Activated CD4-positive, alpha-beta T cell treated with anti-CD3 and anti-CD28 coated beads, Interleukin-2, amount 50 U/mL, for 16 hours (primary cell): ENCODE measurements around the gene SPP1.
A peak's percentile ranks its signal among the peaks of the same experiment; 100 is the strongest.

Experiments
- DNase-seq: peaks from one replicate; pipeline ENCODE4 v3.0.0-alpha.2; 2020

SPP1 gene

DNA sequence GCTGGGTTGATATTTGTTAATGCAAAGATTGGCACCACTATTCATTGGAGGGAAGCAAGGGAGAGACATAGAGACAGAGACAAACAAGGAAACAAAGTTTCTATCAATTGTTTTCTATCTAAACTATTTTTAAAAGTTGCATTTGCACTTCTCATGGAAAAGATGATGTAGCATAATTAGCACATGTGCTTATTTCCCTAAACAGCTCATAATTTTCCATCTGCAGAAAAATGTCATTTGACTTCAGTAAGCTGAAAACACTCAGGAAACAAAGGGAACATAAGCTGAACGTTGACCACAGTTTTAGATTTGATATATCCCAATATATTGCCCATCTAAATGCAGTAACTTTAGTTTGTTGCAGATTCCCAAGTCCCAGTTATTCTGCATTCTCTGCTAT is 18.5 kb upstream of the SPP1 start:
- no peak for DNase-seq

DNA sequence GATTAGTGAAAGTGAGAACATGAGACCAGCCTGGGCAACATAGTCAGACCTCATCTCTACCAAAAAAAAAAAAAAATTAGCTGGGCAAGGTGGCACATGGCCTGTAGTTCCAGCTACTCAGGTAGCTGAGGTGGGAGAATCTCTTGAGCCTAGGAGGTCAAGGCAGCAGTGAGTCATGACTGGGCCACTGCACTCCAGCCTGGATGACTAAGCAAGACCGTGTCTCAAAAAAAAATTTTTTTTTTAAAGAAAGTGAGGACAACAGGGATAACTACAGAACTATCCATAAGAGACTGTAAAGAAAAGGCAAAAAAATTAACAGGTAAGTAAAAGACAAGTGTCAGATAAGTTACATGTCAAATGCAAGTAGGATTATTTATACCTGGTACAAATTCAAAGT is 13.5 kb upstream of the SPP1 start:
- no peak for DNase-seq

DNA sequence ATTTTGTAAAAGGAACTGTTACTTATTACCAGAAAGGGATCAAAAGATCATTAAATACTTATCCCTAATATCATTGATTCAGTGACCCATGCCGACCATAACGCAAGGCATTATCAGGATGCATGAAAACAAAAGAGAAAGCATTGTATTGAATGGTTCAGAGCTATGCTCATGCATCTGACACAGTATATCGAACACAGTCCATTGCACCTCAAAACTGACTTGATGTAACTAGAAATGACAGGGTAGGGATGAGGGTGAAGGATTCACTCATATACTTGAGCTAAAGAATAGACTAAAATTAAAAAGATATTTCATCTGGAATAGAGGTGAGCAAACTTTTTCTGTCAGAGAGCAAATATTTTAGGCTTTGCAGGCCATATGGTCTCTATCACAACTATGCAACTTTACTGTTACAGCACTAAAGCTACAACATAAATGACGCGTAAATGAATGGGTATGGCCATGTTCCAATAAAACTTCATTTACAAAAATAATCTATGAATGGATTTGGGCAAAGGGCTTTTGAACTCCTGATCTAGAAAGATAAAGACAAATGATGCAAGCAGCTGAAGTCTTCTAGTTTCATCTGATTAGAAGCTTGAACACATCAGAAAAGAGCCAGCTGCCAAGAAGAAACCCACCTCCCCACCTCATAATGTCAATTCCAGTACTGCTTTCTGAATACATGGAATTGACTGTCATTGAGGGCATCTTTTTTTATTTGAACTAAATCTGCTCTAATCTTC is 12.9 kb upstream of the SPP1 start:
- DNase-seq, result no peak

DNA sequence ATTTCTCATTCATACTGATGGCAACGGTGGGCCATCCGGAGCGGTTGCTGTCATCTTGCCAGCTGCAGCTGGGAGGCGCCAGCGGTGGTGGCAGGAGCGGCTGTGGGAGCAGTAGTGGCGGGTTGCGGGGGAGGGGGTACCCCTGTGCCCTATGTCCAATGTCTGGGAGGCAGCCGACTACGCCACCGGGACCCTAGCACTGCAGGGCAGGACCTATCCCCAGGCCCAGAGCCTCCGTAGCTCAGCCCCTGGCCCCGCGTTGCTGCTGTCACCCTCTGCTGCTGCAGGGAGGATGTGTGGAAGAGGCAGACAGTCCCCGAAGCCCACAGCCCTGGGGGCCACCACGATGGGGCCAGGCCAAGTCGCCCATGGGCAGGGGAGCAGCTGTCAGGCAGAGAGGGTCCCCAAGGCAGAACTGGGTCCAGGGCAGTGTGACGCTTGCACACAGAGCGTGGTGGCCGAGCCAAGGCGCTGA is 10.0 kb upstream of the SPP1 start:
- no peak for DNase-seq

DNA sequence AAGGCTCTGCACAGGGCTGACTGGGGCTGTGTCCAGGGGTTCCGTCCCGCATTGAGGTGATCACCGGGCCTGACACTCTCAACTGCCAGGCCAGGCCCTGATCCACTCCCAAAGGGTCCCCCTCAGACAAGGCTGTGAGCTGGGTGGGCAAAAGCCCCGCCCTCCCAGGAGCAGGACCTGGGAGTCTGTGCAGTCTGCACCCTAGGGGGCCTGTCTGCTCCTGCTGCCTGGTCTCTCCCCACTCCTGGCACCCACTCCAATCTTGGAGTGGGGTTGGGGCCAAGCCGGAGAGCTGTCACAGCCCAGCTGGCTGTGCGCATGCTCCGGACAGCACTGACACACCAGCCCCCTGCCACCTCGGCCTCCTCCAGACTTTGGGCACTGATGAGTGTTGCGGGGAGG is 9.4 kb upstream of the SPP1 start:
- no peak for DNase-seq

DNA sequence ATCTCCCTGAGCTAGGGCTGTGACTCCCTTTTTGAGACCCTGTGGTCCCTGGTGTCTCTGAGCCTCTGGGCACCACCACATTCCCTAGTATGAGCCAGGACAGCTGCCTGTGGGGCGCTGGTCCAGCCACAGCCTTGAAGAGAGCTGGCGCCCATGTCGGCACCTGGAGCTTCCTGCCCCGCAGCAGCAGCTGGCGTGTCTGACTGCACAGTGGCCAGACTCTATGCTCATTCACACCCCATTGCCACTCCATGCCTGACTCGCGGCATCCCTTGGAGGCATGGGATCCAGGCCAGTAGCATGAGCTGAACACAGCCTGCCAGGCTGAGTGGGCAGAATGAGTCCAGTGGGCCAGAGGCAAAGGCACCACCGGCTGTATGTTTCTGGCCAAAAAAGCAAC is 8.3 kb upstream of the SPP1 start:
- DNase-seq, result no peak

DNA sequence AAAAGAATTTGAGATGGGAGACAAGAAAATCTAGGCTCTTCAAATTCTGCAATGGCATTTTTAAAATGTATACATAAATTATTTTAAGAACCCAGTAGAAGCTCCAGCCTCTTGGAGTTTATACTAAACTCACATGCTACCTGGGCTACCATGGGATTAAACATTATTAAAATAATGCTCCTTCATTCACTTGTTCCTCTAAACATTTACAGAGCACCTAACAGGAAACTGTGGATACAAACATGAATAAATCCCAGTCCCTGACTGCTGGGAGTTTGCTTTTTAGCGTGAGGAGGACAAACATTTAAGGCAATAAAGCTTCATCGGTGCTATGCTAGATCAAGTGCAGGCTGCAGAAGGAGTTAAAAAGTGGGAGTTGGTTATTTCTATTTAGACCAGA is 5.4 kb upstream of the SPP1 start:
- DNase-seq, result no peak

DNA sequence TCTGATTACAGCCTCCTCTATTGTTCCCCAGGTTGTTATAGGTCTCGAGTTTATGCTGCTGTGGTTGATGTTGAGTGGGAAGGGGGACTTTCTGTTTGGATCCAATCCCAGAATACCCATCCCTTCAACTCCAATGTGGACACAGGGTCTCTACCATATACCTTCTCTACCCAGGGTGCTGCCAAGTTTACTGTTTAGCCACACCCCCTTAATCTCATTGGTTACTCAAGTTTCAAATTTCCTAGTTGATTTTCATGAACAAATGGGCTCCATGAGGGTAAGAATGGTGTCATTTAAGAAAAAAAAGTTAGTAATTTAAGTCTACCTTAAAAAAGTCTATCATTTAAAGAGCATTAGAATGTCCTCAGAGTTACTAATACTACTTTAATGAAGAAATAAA is 3.6 kb upstream of the SPP1 start:
- no peak for DNase-seq

DNA sequence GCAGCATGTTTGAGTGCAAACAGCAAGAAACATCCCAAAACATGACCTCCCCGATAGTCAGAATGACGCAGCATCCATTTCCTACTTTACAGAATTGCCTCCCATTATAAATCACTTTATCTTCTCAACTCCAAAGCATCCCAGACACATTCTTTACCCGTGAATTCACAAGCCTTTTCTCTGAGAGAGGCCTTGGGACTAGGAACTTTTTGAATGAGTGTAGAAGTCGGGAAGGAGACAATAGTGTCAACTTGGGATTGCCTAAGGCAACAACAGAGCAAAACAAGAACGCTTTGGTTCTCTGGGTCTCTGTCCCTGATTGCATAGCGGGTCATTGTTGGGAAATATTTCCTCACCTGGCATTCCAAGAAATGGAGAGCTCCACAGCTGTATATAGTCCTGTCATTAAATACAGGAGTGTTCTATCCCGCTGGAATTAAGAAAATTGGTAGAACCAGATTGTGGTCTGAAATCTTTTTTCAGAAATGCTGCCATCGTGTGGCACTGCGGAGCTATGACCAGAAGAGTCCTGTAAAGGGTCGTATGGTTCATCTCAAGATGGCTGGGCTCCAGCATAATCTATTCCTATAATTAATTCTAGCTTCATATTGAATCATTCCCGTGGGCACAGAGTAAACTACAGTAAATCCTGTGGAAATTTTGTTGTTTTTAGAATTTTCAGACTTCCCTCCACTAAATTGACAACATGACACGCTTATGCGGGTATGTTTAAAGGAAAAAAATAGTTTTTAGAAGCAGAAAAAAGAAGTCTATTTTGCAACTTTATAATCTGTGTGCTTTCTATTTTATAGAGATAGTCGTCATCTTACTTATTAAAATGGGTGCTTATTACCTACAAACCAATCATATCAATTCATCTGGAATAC is 2.0 kb upstream of the SPP1 start:
- DNase-seq, result peak; percentile 46

DNA sequence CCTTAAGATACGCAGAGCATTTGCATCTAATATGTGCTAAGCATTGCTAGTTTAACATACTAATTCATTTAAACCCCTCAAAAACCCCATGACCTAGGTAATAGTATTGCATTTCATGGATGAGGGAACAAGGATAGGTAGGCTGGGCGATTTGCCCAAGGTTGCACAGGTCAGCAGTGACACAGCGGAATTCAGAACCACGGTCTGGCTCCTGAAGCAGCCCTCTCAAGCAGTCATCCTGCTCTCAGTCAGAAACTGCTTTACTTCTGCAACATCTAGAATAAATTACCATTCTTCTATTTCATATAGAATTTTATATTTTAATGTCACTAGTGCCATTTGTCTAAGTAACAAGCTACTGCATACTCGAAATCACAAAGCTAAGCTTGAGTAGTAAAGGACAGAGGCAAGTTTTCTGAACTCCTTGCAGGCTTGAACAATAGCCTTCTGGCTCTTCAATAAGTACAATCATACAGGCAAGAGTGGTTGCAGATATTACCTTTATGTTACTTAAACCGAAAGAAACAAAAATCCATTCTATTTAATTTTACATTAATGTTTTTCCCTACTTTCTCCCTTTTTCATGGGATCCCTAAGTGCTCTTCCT is 555 bp upstream of the SPP1 start:
- DNase-seq, result no peak

DNA sequence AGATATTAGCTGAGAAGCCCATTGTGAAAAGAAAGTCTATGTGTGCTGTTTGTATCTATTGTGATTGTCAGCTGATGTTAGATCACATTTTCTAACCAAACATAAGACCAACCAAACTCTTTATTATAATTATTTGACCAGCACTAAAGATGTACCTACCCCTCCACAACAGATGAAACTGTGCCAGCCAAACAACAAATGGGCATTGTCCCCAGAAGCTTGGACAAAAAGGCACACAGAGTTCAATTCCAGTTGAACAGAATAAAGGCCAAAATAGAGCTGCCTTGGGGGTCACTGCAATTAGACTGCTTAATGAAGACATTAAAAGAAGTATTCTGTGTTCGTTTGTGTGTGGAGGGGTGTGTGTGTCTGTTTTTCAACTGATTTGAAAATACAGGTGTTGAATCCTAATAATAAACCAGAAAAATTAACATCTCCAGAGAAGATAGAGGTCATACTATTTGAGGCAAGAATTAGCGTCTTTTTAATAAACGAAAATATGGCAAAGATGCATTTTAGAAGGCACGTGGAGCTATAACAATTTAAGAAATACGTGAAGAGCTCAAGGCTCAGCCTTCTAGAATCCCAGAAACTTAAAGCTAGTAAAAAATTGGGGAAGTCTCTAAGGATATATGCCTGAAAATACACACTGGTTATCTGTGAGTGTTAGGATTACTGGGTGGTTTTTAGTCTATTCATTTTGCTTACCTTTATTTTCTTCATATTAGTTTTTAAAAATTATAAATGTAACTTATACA is 2.2 kb downstream of the SPP1 start:
- no peak for DNase-seq

DNA sequence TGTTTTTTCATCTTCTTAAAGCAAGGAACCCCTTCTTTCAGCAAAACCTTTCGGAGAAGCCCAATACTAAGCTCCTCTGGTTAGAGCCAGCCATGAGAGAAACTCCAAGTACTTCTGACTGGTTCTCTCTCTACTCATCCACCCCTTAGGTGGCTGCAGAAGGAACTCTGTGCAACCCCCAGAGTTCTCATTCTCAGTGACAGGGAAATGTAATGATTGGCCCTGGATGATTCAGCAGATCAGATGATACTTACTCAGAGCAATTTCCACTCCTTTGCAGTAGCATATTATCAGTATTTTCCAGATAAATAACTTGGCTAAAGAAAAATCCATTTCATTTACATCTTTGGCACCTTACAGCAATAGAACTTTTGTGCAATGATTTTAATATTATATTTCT is 3.2 kb downstream of the SPP1 start:
- DNase-seq, result no peak

DNA sequence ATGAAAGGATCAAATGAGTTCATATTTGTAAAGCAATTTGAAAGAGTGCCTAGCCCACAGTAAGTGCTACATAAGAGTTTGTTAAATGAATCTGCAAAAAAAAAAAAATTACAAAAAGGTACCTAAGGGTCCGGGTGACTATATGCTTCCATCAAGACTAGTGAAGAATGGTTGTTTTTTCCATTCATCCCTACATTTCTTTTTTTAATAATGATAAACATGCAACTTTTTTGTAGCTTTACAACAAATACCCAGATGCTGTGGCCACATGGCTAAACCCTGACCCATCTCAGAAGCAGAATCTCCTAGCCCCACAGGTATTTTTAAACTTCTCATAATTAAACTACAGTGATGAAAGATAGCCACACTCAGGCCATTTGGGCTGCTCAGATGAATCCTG is 4.3 kb downstream of the SPP1 start:
- DNase-seq, result no peak

DNA sequence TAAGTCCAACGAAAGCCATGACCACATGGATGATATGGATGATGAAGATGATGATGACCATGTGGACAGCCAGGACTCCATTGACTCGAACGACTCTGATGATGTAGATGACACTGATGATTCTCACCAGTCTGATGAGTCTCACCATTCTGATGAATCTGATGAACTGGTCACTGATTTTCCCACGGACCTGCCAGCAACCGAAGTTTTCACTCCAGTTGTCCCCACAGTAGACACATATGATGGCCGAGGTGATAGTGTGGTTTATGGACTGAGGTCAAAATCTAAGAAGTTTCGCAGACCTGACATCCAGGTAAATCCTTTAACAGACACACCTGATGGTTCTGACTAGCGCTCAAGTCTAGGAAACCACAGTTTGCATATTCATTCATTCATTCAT is 6.0 kb downstream of the SPP1 start:
- DNase-seq, result no peak

DNA sequence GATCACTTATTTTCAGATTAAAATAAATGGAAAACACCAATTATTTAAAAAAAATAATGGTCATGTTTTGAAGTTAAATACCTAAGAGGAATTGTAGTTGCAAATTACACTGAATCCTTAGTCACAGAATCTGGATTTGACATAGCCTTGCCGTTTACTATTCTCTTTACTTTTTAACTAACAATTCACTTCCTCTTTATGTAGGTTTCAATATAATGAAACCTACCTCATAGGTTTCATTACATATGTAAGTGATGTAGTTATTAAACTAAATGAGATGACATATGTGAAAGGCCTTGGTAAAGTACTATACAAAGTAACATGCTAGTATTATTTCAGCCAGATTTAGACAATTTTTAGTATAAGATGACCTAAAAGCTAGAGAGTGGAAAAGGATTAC is 6.5 kb downstream of the SPP1 start:
- DNase-seq, result no peak

DNA sequence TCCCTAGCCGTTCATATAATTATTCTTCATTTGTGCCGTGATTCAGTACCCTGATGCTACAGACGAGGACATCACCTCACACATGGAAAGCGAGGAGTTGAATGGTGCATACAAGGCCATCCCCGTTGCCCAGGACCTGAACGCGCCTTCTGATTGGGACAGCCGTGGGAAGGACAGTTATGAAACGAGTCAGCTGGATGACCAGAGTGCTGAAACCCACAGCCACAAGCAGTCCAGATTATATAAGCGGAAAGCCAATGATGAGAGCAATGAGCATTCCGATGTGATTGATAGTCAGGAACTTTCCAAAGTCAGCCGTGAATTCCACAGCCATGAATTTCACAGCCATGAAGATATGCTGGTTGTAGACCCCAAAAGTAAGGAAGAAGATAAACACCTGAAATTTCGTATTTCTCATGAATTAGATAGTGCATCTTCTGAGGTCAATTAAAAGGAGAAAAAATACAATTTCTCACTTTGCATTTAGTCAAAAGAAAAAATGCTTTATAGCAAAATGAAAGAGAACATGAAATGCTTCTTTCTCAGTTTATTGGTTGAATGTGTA is 7.0 kb downstream of the SPP1 start:
- DNase-seq, result no peak

DNA sequence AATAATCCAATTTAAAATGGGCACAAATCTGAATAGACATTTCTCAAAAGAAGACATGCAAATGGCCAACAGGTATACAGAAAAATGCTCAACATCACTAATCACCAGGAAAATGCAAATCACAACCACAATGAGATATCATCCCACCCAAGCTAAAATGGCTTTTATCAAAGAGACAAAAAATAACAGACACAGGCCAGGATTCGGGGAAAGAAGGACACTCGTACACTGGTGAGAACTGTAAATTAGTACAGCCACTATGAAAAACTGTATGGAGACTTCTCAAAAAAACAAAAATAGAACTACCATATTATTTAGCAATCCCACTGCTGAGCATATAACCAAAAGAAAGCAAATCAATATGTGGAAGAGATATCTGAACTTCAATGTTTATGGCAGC is 8.5 kb downstream of the SPP1 start:
- DNase-seq, result no peak

DNA sequence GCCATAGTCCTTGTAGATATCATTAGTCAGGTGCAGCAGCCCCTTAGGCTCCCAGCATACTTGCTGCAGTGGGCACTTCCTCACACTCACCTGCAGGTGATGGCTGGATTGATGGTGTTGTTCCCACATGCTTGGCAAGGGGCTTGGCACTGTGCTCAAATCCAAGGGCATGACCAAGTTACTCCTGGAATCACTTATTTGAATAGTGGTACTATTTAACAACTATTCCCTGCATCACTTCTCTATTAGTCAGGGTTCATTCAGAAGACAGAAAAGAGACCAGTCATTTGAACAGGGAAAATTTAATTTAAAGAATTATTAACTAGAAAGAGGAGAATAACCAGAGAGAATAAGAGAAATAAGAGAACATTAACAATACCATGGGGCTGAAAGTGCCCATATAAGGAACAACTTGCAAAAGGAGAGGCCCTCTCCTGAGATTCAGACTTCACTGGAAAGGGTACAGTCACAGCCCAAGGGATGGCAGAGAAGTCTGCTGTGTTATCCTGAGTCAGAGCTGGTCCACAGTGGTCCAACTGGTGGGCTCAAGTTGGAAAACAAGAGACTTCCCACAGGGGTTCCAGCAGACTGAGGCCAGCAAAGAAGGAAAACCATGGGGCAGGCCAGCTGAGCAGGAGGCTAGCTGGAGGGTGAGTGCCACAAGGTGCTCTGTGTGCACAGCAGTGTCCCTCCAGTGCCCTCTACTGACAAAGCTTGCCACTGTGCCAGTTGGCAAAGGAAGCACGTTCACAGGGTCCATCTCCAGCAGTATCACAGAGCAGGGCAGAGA is 9.8 kb downstream of the SPP1 start:
- DNase-seq, result peak; percentile 39

DNA sequence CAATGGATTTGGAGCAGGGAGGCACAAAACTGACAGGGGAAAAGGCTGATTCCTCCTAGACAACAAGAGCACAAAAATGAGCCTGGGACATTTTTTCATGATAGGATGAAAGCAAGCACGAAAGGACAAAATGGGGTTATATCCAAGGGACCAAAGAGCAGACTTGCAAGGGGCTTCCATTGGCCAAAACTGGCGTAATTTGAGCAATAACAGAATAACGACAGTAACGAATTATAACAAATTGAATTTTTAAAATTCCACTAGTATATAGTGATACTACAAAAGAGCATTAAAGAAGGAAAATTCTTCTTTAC is 10.3 kb downstream of the SPP1 start:
- no peak for DNase-seq

DNA sequence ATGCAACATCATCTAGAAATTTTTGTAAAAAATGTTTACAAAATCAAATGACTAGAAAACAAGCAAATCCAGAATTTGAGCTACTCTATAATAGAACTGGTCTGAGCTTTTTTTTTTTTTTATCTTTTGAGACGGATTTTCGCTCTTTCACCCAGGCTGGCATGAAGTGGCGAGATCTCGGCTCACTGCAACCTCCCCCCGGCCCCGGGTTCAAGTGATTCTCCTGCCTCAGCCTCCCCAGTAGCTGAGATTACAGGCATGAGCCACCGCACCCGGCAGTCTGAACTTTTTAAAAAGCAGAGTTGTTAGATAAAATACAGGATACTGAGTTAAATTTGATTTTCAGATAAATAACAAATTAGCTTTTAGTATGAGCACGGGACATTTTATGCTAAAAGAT is 11.0 kb downstream of the SPP1 start:
- no peak for DNase-seq

DNA sequence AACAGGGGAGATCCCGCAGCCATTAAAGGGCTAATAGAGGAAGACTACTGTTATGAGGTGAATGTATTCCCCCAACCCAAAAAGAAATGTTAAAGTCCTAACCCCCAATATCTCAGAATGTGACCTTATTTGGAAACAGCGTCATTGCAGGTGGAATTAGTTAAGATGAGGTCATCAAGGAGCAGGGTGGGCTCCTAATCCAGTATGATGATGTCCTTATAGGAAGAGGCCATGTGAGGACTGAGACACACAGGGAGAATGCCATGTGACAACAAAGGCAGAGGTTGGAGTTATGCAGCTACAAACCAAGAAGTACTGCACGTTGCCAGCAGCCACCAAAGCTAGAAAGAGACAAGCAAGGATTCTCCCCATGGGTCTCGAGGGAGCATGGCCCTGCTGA is 14.3 kb downstream of the SPP1 start:
- no peak for DNase-seq

DNA sequence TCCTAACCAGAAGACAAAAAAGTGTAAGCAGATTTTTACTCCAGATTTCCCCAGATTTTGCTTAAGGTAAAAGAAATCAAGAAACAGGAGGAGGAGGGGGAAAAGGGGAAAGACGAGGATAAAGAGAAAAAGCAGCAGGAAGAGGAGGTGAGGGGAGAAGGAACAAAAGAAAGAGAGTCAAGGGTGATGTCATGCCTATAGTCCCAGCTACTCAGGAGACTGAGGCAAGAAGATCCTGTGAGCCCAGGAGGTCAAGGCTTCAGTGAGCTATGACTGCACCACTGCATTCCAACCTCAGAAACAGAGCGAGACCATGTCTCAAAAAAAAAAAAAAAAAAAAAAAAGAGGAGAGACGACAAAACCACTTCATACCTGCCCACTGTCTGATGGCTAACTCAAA is 19.9 kb downstream of the SPP1 start:
- DNase-seq, result no peak
